ENCODE results near the gene GZF1.
A peak's percentile ranks its signal among the peaks of the same experiment; 100 is the strongest.

GZF1 gene

GRCh38 chr20:23350904-23351838, 10.8 kb upstream of the GZF1 start:
- Mint-ChIP-seq H3K4me1 (peaks cover 40% of the 10 kb centered on the region), H3K36me3 (peaks cover 14% of the 10 kb centered on the region), H3K27ac (peak overlapping the region; percentile 100), H3K9me3 (no peaks in the 10 kb centered on the region), H3K27me3 (no peaks in the 10 kb centered on the region), H3K4me3 (peak overlapping the region; percentile 81)
- CTCF ChIA-PET: interaction anchor here (1.8 to 2.2 kb wide), 3 partner anchors 8 to 70 kb away, joined by 6 to 9 read pairs (median 9); partner anchors contain the start of gene NAPB
- DNase-seq: peak; percentile 73

GRCh38 chr20:23356203-23356602, 5.8 kb upstream of the GZF1 start:
- Mint-ChIP-seq H3K27ac (peak overlapping the region; percentile 11), H3K27me3 (peaks cover 3% of the 10 kb centered on the region), H3K4me1 (peaks cover 55% of the 10 kb centered on the region), H3K4me3 (no peak overlapping the region), H3K9me3 (no peaks in the 10 kb centered on the region), H3K36me3 (peaks cover 14% of the 10 kb centered on the region)
- no peak for DNase-seq
- CTCF ChIA-PET: interaction anchor here (1.1 kb wide), 1 partner anchor 65 kb away, joined by 3 read pairs; the partner anchor contains the start of gene NAPB

- peaks cover 12% of the 10 kb centered on the region for H3K36me3 Mint-ChIP-seq
- CTCF ChIA-PET: interaction anchor here (0.8 to 2.4 kb wide), 3 partner anchors 8 to 64 kb away, joined by 3 to 9 read pairs (median 3); partner anchors contain the start of gene NXT1
- H3K4me1 Mint-ChIP-seq: peaks cover 45% of the 10 kb centered on the region
- H3K9me3 Mint-ChIP-seq: no peaks in the 10 kb centered on the region
- H3K27me3 Mint-ChIP-seq: peaks cover 7% of the 10 kb centered on the region
- H3K4me3 Mint-ChIP-seq: peak overlapping the region; percentile 90
- peak; percentile 100 for DNase-seq
- peak overlapping the region; percentile 97 for H3K27ac Mint-ChIP-seq
Observed at GRCh38 chr20:23357767-23358562, 4.0 kb upstream of the GZF1 start.

- Mint-ChIP-seq H3K27ac (peak overlapping the region; percentile 97), H3K9me3 (no peaks in the 10 kb centered on the region), H3K4me3 (peak overlapping the region; percentile 90), H3K4me1 (peaks cover 49% of the 10 kb centered on the region), H3K27me3 (peaks cover 7% of the 10 kb centered on the region), H3K36me3 (peaks cover 12% of the 10 kb centered on the region)
- CTCF ChIA-PET: interaction anchor here (0.7 to 2.4 kb wide), 3 partner anchors 9 to 85 kb away, joined by 3 to 9 read pairs (median 3); partner anchors contain the start of gene NXT1
- no peak for DNase-seq
Observed at GRCh38 chr20:23358563-23358906, 3.4 kb upstream of the GZF1 start.

- H3K4me1 Mint-ChIP-seq: peaks cover 54% of the 10 kb centered on the region
- H3K27ac Mint-ChIP-seq: peak overlapping the region; percentile 97
- H3K9me3 Mint-ChIP-seq: no peaks in the 10 kb centered on the region
- CTCF ChIA-PET: interaction anchor here (0.7 to 2.4 kb wide), 3 partner anchors 9 to 84 kb away, joined by 3 to 9 read pairs (median 3); partner anchors contain the start of gene NXT1
- DNase-seq: no peak
- peaks cover 7% of the 10 kb centered on the region for H3K27me3 Mint-ChIP-seq
- H3K36me3 Mint-ChIP-seq: peaks cover 8% of the 10 kb centered on the region
- H3K4me3 Mint-ChIP-seq: no peak overlapping the region
Observed at GRCh38 chr20:23358923-23359593, 2.9 kb upstream of the GZF1 start.

- peak overlapping the region; percentile 80 for H3K4me3 Mint-ChIP-seq
- peaks cover 63% of the 10 kb centered on the region for H3K4me1 Mint-ChIP-seq
- peaks cover 7% of the 10 kb centered on the region for H3K27me3 Mint-ChIP-seq
Observed at GRCh38 chr20:23360531-23360930, 1.5 kb upstream of the GZF1 start.

GRCh38 chr20:23361119-23361475, 885 bp upstream of the GZF1 start:
- Mint-ChIP-seq H3K4me3 (peak overlapping the region; percentile 80), H3K27me3 (peaks cover 7% of the 10 kb centered on the region), H3K27ac (peak overlapping the region; percentile 89), H3K4me1 (peaks cover 65% of the 10 kb centered on the region), H3K9me3 (no peaks in the 10 kb centered on the region), H3K36me3 (peaks cover 15% of the 10 kb centered on the region)
- CTCF ChIA-PET: interaction anchor here (1.1 kb wide), 1 partner anchor 11 kb away, joined by 9 read pairs; the partner anchor contains the start of gene NXT1
- DNase-seq: no peak

More at GRCh38 chr20:23360531-23360930, 1.5 kb upstream of the GZF1 start:
- CTCF ChIA-PET: no interaction called here
- Mint-ChIP-seq H3K9me3 (no peaks in the 10 kb centered on the region), H3K27ac (peak overlapping the region; percentile 89), H3K36me3 (peaks cover 13% of the 10 kb centered on the region)
- no peak for DNase-seq

- Mint-ChIP-seq H3K4me1 (peaks cover 67% of the 10 kb centered on the region), H3K4me3 (peak overlapping the region; percentile 93), H3K36me3 (peaks cover 22% of the 10 kb centered on the region), H3K9me3 (no peaks in the 10 kb centered on the region), H3K27ac (peak overlapping the region; percentile 94), H3K27me3 (peaks cover 7% of the 10 kb centered on the region)
- CTCF ChIA-PET: no interaction called here
- DNase-seq: no peak
Observed at GRCh38 chr20:23362392-23363256, 642 bp downstream of the GZF1 start.

GRCh38 chr20:23363257-23363649, 1.3 kb downstream of the GZF1 start:
- DNase-seq: no peak
- peak overlapping the region; percentile 93 for H3K4me3 Mint-ChIP-seq
- peaks cover 65% of the 10 kb centered on the region for H3K4me1 Mint-ChIP-seq
- H3K36me3 Mint-ChIP-seq: peaks cover 22% of the 10 kb centered on the region
- no peaks in the 10 kb centered on the region for H3K9me3 Mint-ChIP-seq
- H3K27ac Mint-ChIP-seq: peak overlapping the region; percentile 85
- CTCF ChIA-PET: interaction anchor here (1.2 kb wide), 1 partner anchor 13 kb away, joined by 5 read pairs; no protein-coding TSS in a partner anchor
- peaks cover 4% of the 10 kb centered on the region for H3K27me3 Mint-ChIP-seq

- Mint-ChIP-seq H3K4me1 (peaks cover 53% of the 10 kb centered on the region), H3K27me3 (peaks cover 4% of the 10 kb centered on the region), H3K9me3 (no peaks in the 10 kb centered on the region), H3K4me3 (no peak overlapping the region), H3K36me3 (peaks cover 35% of the 10 kb centered on the region), H3K27ac (peak overlapping the region; percentile 80)
- no peak for DNase-seq
- CTCF ChIA-PET: no interaction called here
Observed at GRCh38 chr20:23365390-23366165, 3.6 kb downstream of the GZF1 start.

GRCh38 chr20:23366384-23366783, 4.4 kb downstream of the GZF1 start:
- CTCF ChIA-PET: interaction anchor here (1.3 kb wide), 1 partner anchor 55 kb away, joined by 3 read pairs; the partner anchor contains the start of gene NAPB
- H3K27ac Mint-ChIP-seq: peak overlapping the region; percentile 39

GRCh38 chr20:23367770-23368169, 5.8 kb downstream of the GZF1 start:
- no peaks in the 10 kb centered on the region for H3K27me3 Mint-ChIP-seq
- DNase-seq: no peak
- H3K4me1 Mint-ChIP-seq: peaks cover 43% of the 10 kb centered on the region
- H3K27ac Mint-ChIP-seq: no peak overlapping the region
- H3K9me3 Mint-ChIP-seq: no peaks in the 10 kb centered on the region
- peaks cover 46% of the 10 kb centered on the region for H3K36me3 Mint-ChIP-seq
- no peak overlapping the region for H3K4me3 Mint-ChIP-seq
- CTCF ChIA-PET: interaction anchor here (1.8 kb wide), 1 partner anchor 18 kb away, joined by 4 read pairs; no protein-coding TSS in a partner anchor

More at GRCh38 chr20:23366384-23366783, 4.4 kb downstream of the GZF1 start:
- Mint-ChIP-seq H3K4me1 (peaks cover 46% of the 10 kb centered on the region), H3K4me3 (no peak overlapping the region), H3K9me3 (no peaks in the 10 kb centered on the region), H3K36me3 (peaks cover 41% of the 10 kb centered on the region), H3K27me3 (peaks cover 4% of the 10 kb centered on the region)
- no peak for DNase-seq

All from activated naive CD4-positive, alpha-beta T cell treated with anti-CD3 and anti-CD28 coated beads, Interleukin-2, amount 10 ng/mL, durations not matched to agents 7 days and 5 days (primary cell).